ENCODE measurements around the gene METTL5. TPM values are rescaled to one million over a fixed set of nuclear protein-coding genes. Genes with fewer than 3 reads are reported as not detected.

The METTL5 gene
- total RNA-seq, 3 donors from 2014 or later: 33.3 to 60.3 (median 42.3) TPM

- intact Hi-C loops (cut with DNase I, micrococcal nuclease): no loop called here
- Histone ChIP-seq H3K4me1 (ENCODE audit: low read depth) (no peaks in the 10 kb centered on the region), H3K4me3 (no peak overlapping the region), H3K9me3 (no peaks in the 10 kb centered on the region), H3K36me3 (ENCODE audit: low read depth) (no peaks in the 10 kb centered on the region)
- no peak for DNase-seq
- TF ChIP-seq, protein P1, sequence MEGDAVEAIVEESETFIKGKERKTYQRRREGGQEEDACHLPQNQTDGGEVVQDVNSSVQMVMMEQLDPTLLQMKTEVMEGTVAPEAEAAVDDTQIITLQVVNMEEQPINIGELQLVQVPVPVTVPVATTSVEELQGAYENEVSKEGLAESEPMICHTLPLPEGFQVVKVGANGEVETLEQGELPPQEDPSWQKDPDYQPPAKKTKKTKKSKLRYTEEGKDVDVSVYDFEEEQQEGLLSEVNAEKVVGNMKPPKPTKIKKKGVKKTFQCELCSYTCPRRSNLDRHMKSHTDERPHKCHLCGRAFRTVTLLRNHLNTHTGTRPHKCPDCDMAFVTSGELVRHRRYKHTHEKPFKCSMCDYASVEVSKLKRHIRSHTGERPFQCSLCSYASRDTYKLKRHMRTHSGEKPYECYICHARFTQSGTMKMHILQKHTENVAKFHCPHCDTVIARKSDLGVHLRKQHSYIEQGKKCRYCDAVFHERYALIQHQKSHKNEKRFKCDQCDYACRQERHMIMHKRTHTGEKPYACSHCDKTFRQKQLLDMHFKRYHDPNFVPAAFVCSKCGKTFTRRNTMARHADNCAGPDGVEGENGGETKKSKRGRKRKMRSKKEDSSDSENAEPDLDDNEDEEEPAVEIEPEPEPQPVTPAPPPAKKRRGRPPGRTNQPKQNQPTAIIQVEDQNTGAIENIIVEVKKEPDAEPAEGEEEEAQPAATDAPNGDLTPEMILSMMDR (IDR thresholded peaks at IDR 0.05): no peak
- ATAC-seq: no peak
Observed at GRCh38 chr2:169781249-169782013, 43.3 kb downstream of the METTL5 start.

GRCh38 chr2:169778446-169778845, 46.3 kb downstream of the METTL5 start:
- no peaks in the 10 kb centered on the region for H3K4me1 ChIP-seq (ENCODE audit: low read depth)
- H3K9me3 ChIP-seq: no peaks in the 10 kb centered on the region
- intact Hi-C loops (cut with DNase I, micrococcal nuclease): no loop called here
- no peak for ATAC-seq
- no peaks in the 10 kb centered on the region for H3K36me3 ChIP-seq (ENCODE audit: low read depth)
- TF ChIP-seq, protein P1 (IDR thresholded peaks at IDR 0.05): no peak
- no peak overlapping the region for H3K4me3 ChIP-seq
- DNase-seq: no peak

- DNase-seq: no peak
- intact Hi-C loops (cut with DNase I, micrococcal nuclease): no loop called here
- TF ChIP-seq, protein P1 (IDR thresholded peaks at IDR 0.05): no peak
Observed at GRCh38 chr2:169776252-169776761, 48.4 kb downstream of the METTL5 start.

GRCh38 chr2:169775765-169776164, 48.9 kb downstream of the METTL5 start:
- Histone ChIP-seq H3K36me3 (ENCODE audit: low read depth) (no peaks in the 10 kb centered on the region), H3K4me1 (ENCODE audit: low read depth) (no peaks in the 10 kb centered on the region), H3K9me3 (no peaks in the 10 kb centered on the region), H3K4me3 (no peak overlapping the region)
- ATAC-seq (no peak), DNase-seq (no peak)
- TF ChIP-seq, protein P1 (IDR thresholded peaks at IDR 0.05): no peak
- intact Hi-C loops (cut with DNase I, micrococcal nuclease): no loop called here

More at GRCh38 chr2:169776252-169776761, 48.4 kb downstream of the METTL5 start:
- Histone ChIP-seq H3K9me3 (no peaks in the 10 kb centered on the region), H3K4me3 (no peak overlapping the region), H3K36me3 (ENCODE audit: low read depth) (no peaks in the 10 kb centered on the region), H3K4me1 (ENCODE audit: low read depth) (no peaks in the 10 kb centered on the region)
- no peak for ATAC-seq

DNA sequence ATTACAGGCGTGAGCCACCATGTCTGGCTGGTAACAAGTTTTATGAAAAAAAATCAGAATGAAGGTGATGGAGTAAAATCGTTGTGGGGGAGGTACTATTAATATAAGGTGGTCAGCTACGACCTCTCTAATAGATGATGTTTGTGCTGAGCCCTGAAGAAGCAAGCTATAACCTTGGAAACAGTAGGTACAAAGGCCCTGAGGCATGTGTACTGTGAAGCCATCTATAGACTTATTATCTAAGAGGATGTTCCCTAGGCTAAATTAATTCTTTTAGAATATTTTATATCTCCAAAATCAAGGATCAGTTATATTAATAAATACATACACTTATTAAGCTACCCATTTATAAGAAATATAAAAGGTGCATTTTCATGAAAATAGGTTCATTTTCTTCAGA, 49.4 kb downstream of the METTL5 start:
- Histone ChIP-seq H3K36me3 (ENCODE audit: low read depth) (no peaks in the 10 kb centered on the region), H3K4me1 (ENCODE audit: low read depth) (no peaks in the 10 kb centered on the region), H3K4me3 (no peak overlapping the region), H3K9me3 (no peaks in the 10 kb centered on the region)
- ATAC-seq: no peak
- DNase-seq: no peak
- intact Hi-C loops (cut with DNase I, micrococcal nuclease): no loop called here
- TF ChIP-seq, protein P1 (IDR thresholded peaks at IDR 0.05): no peak

Data from mucosa of descending colon (tissue), 3 donors.